Uterus (tissue), 4 donors: ENCODE measurements around the gene RIMKLA. TPM values are rescaled to one million over a fixed set of nuclear protein-coding genes. Genes with fewer than 3 reads are reported as not detected.

Experiments
- DNase-seq, 2 donors: peaks; one replicate each; pipeline ENCODE4 v3.0.0-alpha.2; 2019 to 2020
- H3K27ac ChIP-seq, 2 donors: fragments of 200-600 bp; sonication (generic); 1 replicate in 1 of 2; 2 replicates in 1 of 2; pipeline ENCODE4 v1.5.1; 2016 to 2018
- H3K27me3 ChIP-seq, 2 donors: fragments of 200-600 bp; sonication (generic); one replicate each; pipeline ENCODE4 v1.5.1; 2018 to 2019; ENCODE audit warnings: control low read depth in 1 of 2
- H3K36me3 ChIP-seq, 2 donors: fragments of 200-600 bp; sonication (generic); one replicate each; pipeline ENCODE4 v1.5.1; 2019; ENCODE audit warnings: control low read depth in 1 of 2
- H3K4me1 ChIP-seq, 2 donors: fragments of 200-600 bp; sonication (generic); one replicate each; pipeline ENCODE4 v1.5.1; 2018 to 2019; ENCODE audit warnings: control low read depth in 1 of 2
- H3K4me3 ChIP-seq, 2 donors: fragments of 200-600 bp; sonication (generic); 1 replicate in 1 of 2; 2 replicates in 1 of 2; pipeline ENCODE4 v1.5.1; 2018 to 2019; ENCODE audit warnings: mild to moderate bottlenecking in 1 of 2
- H3K9me3 ChIP-seq, 2 donors: fragments of 200-600 bp; sonication (generic); one replicate each; pipeline ENCODE4 v1.5.1; 2019; ENCODE audit warnings: control low read depth in 1 of 2
- POLR2A ChIP-seq, 2 donors: fragments of 450-650 bp; IDR thresholded peaks; one replicate each; pipeline ENCODE4 v1.6.1; 2016; ENCODE audit warnings: antibody characterized with exemption in 2 of 2, mild to moderate bottlenecking in 1 of 2, moderate library complexity in 1 of 2
- intact Hi-C: fragments of 100-400 bp; cut with DNase I; formaldehyde crosslinking; loops from one replicate; pipeline ENCODE4 v1.15.1; 2023; ENCODE audit warnings: low total_unique reads
- total RNA-seq, 4 donors: library from RNA; depleted of rRNA in 3 of 4; stranded (reverse); fragments of >200 nt in 3 of 4; gene quantifications; one replicate each; pipeline versions ENCODE4 v1.1.0 to v1.2.4, GENCODE V29; 2014 to 2023
- TF ChIP-seq, protein P1 (sequence below), 4 experiments: fragments of 200-600 bp in 2 of 4; fragments of 450-650 bp in 2 of 4; sonication (generic) in 2 of 4; IDR thresholded peaks; one replicate each; pipeline ENCODE4 v1.5.1; 2016 to 2019; ENCODE audit warnings: antibody characterized with exemption in 4 of 4, mild to moderate bottlenecking in 2 of 4, moderate library complexity in 1 of 4
- donor health status: DM: yes; HTN: yes; CAD: no.

Gene RIMKLA
- total RNA-seq, 4 donors from 2014 or later, result under 0.01 to 1.6 (median 0.62) TPM; not detected in 1

DNA sequence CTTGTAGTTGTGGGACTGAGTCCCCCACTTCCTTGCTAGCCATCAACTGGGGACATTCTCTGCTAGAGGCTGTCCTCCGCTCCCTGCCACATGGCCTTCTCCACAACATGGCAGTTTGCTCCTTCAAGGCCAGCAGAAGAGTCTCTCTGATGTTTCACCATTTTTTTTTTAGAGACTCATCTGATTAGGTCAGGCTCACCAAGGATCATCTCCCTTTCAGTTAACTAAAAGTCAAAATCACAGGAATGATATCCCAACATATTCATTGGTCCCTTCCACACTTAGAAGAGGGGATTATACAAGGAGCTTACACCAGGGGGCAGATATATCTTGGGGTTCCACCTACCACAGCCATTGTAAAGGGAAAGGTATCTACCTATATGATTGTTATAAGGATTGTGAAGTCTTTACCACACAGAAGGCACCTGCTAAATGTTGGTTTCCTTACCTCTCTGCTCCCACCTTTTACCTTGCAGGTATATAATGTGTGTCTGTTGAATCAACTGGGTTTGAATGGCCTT lies 23.3 kb downstream of the RIMKLA start:
- TF ChIP-seq POLR2A (IDR thresholded peaks at IDR 0.05), result no peak
- TF ChIP-seq, protein P1, sequence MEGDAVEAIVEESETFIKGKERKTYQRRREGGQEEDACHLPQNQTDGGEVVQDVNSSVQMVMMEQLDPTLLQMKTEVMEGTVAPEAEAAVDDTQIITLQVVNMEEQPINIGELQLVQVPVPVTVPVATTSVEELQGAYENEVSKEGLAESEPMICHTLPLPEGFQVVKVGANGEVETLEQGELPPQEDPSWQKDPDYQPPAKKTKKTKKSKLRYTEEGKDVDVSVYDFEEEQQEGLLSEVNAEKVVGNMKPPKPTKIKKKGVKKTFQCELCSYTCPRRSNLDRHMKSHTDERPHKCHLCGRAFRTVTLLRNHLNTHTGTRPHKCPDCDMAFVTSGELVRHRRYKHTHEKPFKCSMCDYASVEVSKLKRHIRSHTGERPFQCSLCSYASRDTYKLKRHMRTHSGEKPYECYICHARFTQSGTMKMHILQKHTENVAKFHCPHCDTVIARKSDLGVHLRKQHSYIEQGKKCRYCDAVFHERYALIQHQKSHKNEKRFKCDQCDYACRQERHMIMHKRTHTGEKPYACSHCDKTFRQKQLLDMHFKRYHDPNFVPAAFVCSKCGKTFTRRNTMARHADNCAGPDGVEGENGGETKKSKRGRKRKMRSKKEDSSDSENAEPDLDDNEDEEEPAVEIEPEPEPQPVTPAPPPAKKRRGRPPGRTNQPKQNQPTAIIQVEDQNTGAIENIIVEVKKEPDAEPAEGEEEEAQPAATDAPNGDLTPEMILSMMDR (IDR thresholded peaks at IDR 0.05), result peak in 1 of 4 experiments; percentile 4
- Histone ChIP-seq H3K4me1 (no peaks in the 10 kb centered on the region), H3K27ac (no peak overlapping the region), H3K36me3 (no peaks in the 10 kb centered on the region), H3K4me3 (no peak overlapping the region), H3K27me3 (no peaks in the 10 kb centered on the region), H3K9me3 (no peaks in the 10 kb centered on the region)
- DNase-seq, result no peak
- intact Hi-C loops, result no loop called here

DNA sequence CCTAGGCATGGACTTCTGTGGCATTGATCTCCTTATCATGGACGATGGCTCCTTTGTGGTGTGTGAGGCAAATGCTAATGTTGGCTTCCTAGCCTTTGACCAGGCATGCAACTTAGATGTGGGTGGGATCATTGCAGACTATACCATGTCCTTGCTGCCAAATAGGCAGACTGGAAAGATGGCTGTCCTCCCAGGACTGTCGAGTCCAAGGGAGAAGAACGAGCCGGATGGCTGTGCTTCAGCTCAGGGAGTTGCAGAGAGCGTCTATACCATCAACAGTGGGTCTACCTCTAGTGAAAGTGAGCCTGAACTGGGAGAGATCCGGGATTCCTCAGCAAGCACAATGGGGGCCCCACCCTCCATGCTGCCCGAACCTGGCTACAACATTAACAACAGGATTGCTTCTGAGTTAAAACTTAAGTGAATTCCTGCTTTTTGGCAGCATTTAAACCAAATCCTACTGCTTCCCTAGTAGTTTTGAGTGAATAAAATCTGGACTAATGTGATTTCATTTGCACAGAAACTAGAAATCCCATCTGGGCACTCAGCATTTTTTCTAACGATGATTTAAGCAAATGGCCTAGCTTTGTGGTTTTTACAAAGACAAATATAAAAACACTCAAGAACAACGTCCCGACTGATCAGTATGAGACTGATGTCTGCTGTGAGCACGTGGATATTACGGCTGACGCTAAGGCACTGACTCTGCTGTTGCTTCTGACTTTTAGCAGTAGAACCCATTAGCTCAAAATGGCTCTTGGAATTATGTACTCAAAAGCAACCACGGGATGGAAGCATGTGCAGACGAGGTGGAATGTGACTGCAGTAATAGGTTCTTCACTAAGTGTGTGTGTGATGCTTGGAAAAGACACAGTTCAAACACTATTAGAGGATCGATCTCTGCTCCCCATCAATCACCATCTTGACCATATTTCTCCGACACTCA lies 34.2 kb downstream of the RIMKLA start:
- Histone ChIP-seq H3K36me3 (no peaks in the 10 kb centered on the region), H3K9me3 (no peaks in the 10 kb centered on the region), H3K27me3 (no peaks in the 10 kb centered on the region), H3K4me3 (no peak overlapping the region), H3K4me1 (no peaks in the 10 kb centered on the region), H3K27ac (no peak overlapping the region)
- TF ChIP-seq, protein P1 (IDR thresholded peaks at IDR 0.05), result no peak
- intact Hi-C loops, result no loop called here
- no peak for DNase-seq

DNA sequence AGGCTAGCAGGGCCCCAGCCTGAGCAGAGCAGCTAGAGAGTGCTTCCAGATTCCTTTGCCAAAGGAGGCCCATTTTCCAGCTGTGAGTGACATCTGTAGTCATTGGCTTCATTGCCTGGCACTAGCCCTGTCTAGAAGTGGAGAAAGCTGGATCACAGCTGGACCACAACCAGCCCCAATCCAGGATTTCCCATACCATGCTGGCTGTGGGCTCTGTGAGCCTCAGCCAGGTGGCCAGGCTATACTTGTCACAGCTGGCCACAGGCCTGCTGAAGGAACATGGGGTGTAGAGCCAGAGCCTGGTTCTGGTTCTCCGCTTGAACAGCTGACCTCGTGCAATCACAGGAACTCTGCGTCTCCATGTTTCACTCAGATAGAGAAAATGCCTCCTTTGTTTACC lies 36.6 kb downstream of the RIMKLA start:
- Histone ChIP-seq H3K27me3 (no peaks in the 10 kb centered on the region), H3K27ac (no peak overlapping the region), H3K4me1 (peaks cover 4 to 6% of the 10 kb centered on the region in 2 donors), H3K4me3 (no peak overlapping the region), H3K36me3 (no peaks in the 10 kb centered on the region), H3K9me3 (no peaks in the 10 kb centered on the region)
- intact Hi-C loops, result no loop called here
- no peak for TF ChIP-seq POLR2A (IDR thresholded peaks at IDR 0.05)
- TF ChIP-seq, protein P1 (IDR thresholded peaks at IDR 0.05), result no peak
- DNase-seq, result no peak

GRCh38 chr1:42418516-42418915 lies 37.9 kb downstream of the RIMKLA start:
- Histone ChIP-seq H3K27ac (no peak overlapping the region), H3K36me3 (no peaks in the 10 kb centered on the region), H3K27me3 (no peaks in the 10 kb centered on the region), H3K4me3 (no peak overlapping the region), H3K4me1 (peaks cover 4 to 6% of the 10 kb centered on the region in 2 donors), H3K9me3 (no peaks in the 10 kb centered on the region)
- intact Hi-C loops, result no loop called here
- TF ChIP-seq, protein P1 (IDR thresholded peaks at IDR 0.05), result no peak
- no peak for TF ChIP-seq POLR2A (IDR thresholded peaks at IDR 0.05)
- DNase-seq, result no peak
